ENCODE results near the gene ZBTB7B.

ZBTB7B gene

GRCh38 chr1:154962156-154962749, 40.3 kb upstream of the ZBTB7B start:
- ChIA-PET POLR2A (interaction anchor here (1.2 to 2.9 kb wide), 7 partner anchors 10 to 97 kb away, joined by 3 to 69 read pairs (median 5); partner anchors contain the start of genes FLAD1, PMVK and SHC1), CTCF (interaction anchor here (0.6 to 2.5 kb wide), 10 partner anchors 8 to 799 kb away, joined by 3 to 16 read pairs (median 4); partner anchors contain the start of gene FLAD1)
- H3K9me3 ChIP-seq (ENCODE audit: control insufficient read depth, insufficient read depth, low read depth, low read length) = no peaks in the 10 kb centered on the region
- H3K36me3 ChIP-seq (ENCODE audit: control insufficient read depth in 2 of 2, insufficient read depth in 1 of 2, low read length in 2 of 2) = peaks cover 3 to 66% of the 10 kb centered on the region in 2 experiments
- H3K27ac ChIP-seq (ENCODE audit: extremely low read depth, low read depth, low read length) = peak overlapping the region; percentile 94
- H3K4me3 ChIP-seq (ENCODE audit: low read depth, low read length) = peak overlapping the region; percentile 90
- H3K4me1 ChIP-seq (ENCODE audit: control insufficient read depth, insufficient read depth, low read length) = peaks cover 8% of the 10 kb centered on the region
- TF ChIP-seq ZNF132 (tag by site-specific recombination; IDR thresholded peaks at IDR 0.05; ENCODE audit: borderline replicate concordance) (no peak), ZNF629 (tag by site-specific recombination; IDR thresholded peaks at IDR 0.05) (no peak), ZNF416 (tag by site-specific recombination; IDR thresholded peaks at IDR 0.05) (no peak), YY2 (tag by site-specific recombination; IDR thresholded peaks at IDR 0.05) (no peak), ZNF169 (tag by site-specific recombination; IDR thresholded peaks at IDR 0.05) (no peak), ZFP69B (tag by site-specific recombination; IDR thresholded peaks at IDR 0.05) (no peak), OSR2 (tag by site-specific recombination; IDR thresholded peaks at IDR 0.05) (no peak), ZNF660 (tag by site-specific recombination; IDR thresholded peaks at IDR 0.05) (0 out of 2 replicates have a peak, but pooled peaks have one; percentile 9), ZBTB10 (tag by site-specific recombination; IDR thresholded peaks at IDR 0.05) (peak; percentile 47; the same call in 1 of the 2 replicates), ZNF350 (tag by site-specific recombination; IDR thresholded peaks at IDR 0.05) (no peak), BCL11B (tag by site-specific recombination; IDR thresholded peaks at IDR 0.05; ENCODE audit: low read depth) (no peak), ZNF549 (tag by site-specific recombination; IDR thresholded peaks at IDR 0.05) (no peak), ZNF530 (tag by site-specific recombination; IDR thresholded peaks at IDR 0.05; ENCODE audit: low read depth) (no peak), KLF10 (tag by site-specific recombination; IDR thresholded peaks at IDR 0.05) (no peak), ZNF426 (tag by site-specific recombination; IDR thresholded peaks at IDR 0.05) (no peak), ZNF2 (tag by site-specific recombination; IDR thresholded peaks at IDR 0.05) (no peak), ZBTB20 (tag by site-specific recombination; IDR thresholded peaks at IDR 0.05) (no peak), OVOL3 (tag by site-specific recombination; IDR thresholded peaks at IDR 0.05) (peak; percentile 9; the same call in 1 of the 2 replicates), ZNF510 (tag by site-specific recombination; IDR thresholded peaks at IDR 0.05; ENCODE audit: insufficient replicate concordance) (no peak), ZFHX2 (tag by site-specific recombination; conservative IDR thresholded peaks at IDR 0.05) (no peak), BCL11A (tag by site-specific recombination; IDR thresholded peaks at IDR 0.05; ENCODE audit: low read depth) (peak; percentile 15; the same call in 1 of the 2 replicates), ZNF692 (tag by site-specific recombination; IDR thresholded peaks at IDR 0.05) (no peak), ZNF639 (tag by site-specific recombination; IDR thresholded peaks at IDR 0.05) (no peak), ZNF48 (tag by site-specific recombination; IDR thresholded peaks at IDR 0.05) (no peak), ZBTB48 (tag by site-specific recombination; IDR thresholded peaks at IDR 0.05) (no peak), ZBTB7A (tag by site-specific recombination; IDR thresholded peaks at IDR 0.05; ENCODE audit: low read depth) (peak; percentile 36; the same call in 1 of the 2 replicates)
- TF ChIP-seq, protein P1, sequence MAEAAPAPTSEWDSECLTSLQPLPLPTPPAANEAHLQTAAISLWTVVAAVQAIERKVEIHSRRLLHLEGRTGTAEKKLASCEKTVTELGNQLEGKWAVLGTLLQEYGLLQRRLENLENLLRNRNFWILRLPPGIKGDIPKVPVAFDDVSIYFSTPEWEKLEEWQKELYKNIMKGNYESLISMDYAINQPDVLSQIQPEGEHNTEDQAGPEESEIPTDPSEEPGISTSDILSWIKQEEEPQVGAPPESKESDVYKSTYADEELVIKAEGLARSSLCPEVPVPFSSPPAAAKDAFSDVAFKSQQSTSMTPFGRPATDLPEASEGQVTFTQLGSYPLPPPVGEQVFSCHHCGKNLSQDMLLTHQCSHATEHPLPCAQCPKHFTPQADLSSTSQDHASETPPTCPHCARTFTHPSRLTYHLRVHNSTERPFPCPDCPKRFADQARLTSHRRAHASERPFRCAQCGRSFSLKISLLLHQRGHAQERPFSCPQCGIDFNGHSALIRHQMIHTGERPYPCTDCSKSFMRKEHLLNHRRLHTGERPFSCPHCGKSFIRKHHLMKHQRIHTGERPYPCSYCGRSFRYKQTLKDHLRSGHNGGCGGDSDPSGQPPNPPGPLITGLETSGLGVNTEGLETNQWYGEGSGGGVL (tag by site-specific recombination; IDR thresholded peaks at IDR 0.05) = no peak
- TF ChIP-seq, protein P2, sequence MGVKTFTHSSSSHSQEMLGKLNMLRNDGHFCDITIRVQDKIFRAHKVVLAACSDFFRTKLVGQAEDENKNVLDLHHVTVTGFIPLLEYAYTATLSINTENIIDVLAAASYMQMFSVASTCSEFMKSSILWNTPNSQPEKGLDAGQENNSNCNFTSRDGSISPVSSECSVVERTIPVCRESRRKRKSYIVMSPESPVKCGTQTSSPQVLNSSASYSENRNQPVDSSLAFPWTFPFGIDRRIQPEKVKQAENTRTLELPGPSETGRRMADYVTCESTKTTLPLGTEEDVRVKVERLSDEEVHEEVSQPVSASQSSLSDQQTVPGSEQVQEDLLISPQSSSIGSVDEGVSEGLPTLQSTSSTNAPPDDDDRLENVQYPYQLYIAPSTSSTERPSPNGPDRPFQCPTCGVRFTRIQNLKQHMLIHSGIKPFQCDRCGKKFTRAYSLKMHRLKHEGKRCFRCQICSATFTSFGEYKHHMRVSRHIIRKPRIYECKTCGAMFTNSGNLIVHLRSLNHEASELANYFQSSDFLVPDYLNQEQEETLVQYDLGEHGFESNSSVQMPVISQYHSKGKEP (tag by site-specific recombination; IDR thresholded peaks at IDR 0.05) = no peak

Measured in HEK293 (cell line).